ENCODE measurements around the gene CYP2R1.
A peak's percentile ranks its signal among the peaks of the same experiment; 100 is the strongest.

CYP2R1 gene

GRCh38 chr11:14906993-14907392, 15.0 kb upstream of the CYP2R1 start:
- no peak overlapping the region for H3K9ac ChIP-seq (ENCODE audit: low read length)
- no peaks in the 10 kb centered on the region for H3K9me3 ChIP-seq (ENCODE audit: control insufficient read depth, low read depth, low read length)
- peaks cover 3% of the 10 kb centered on the region for H3K4me1 ChIP-seq (ENCODE audit: control insufficient read depth, low read depth, low read length)
- H3K4me3 ChIP-seq (ENCODE audit: low read length), result no peak overlapping the region
- H3K27me3 ChIP-seq (ENCODE audit: control insufficient read depth, insufficient read depth, low read length), result no peaks in the 10 kb centered on the region
- no peak overlapping the region for H3K27ac ChIP-seq (ENCODE audit: low read length)
- H3K36me3 ChIP-seq (ENCODE audit: control insufficient read depth, low read depth, low read length), result no peaks in the 10 kb centered on the region

GRCh38 chr11:14906578-14906977, 14.5 kb upstream of the CYP2R1 start:
- no peak overlapping the region for H3K4me3 ChIP-seq (ENCODE audit: low read length)
- no peaks in the 10 kb centered on the region for H3K36me3 ChIP-seq (ENCODE audit: control insufficient read depth, low read depth, low read length)
- peaks cover 3% of the 10 kb centered on the region for H3K4me1 ChIP-seq (ENCODE audit: control insufficient read depth, low read depth, low read length)
- no peaks in the 10 kb centered on the region for H3K27me3 ChIP-seq (ENCODE audit: control insufficient read depth, insufficient read depth, low read length)
- H3K27ac ChIP-seq (ENCODE audit: low read length), result no peak overlapping the region
- no peak overlapping the region for H3K9ac ChIP-seq (ENCODE audit: low read length)
- H3K9me3 ChIP-seq (ENCODE audit: control insufficient read depth, low read depth, low read length), result no peaks in the 10 kb centered on the region

GRCh38 chr11:14905104-14906033, 13.3 kb upstream of the CYP2R1 start:
- Histone ChIP-seq H3K9me3 (ENCODE audit: control insufficient read depth, low read depth, low read length) (no peaks in the 10 kb centered on the region), H3K36me3 (ENCODE audit: control insufficient read depth, low read depth, low read length) (no peaks in the 10 kb centered on the region), H3K4me3 (ENCODE audit: low read length) (no peak overlapping the region), H3K4me1 (ENCODE audit: control insufficient read depth, low read depth, low read length) (peaks cover 3% of the 10 kb centered on the region), H3K9ac (ENCODE audit: low read length) (no peak overlapping the region), H3K27ac (ENCODE audit: low read length) (no peak overlapping the region), H3K27me3 (ENCODE audit: control insufficient read depth, insufficient read depth, low read length) (no peaks in the 10 kb centered on the region)

GRCh38 chr11:14904745-14905103, 12.7 kb upstream of the CYP2R1 start:
- H3K36me3 ChIP-seq (ENCODE audit: control insufficient read depth, low read depth, low read length), result no peaks in the 10 kb centered on the region
- H3K9me3 ChIP-seq (ENCODE audit: control insufficient read depth, low read depth, low read length), result no peaks in the 10 kb centered on the region
- H3K27me3 ChIP-seq (ENCODE audit: control insufficient read depth, insufficient read depth, low read length), result no peaks in the 10 kb centered on the region
- H3K4me1 ChIP-seq (ENCODE audit: control insufficient read depth, low read depth, low read length), result peaks cover 3% of the 10 kb centered on the region
- no peak overlapping the region for H3K9ac ChIP-seq (ENCODE audit: low read length)
- H3K4me3 ChIP-seq (ENCODE audit: low read length), result no peak overlapping the region
- H3K27ac ChIP-seq (ENCODE audit: low read length), result no peak overlapping the region

- Histone ChIP-seq H3K4me3 (ENCODE audit: low read length) (no peak overlapping the region), H3K9me3 (ENCODE audit: control insufficient read depth, low read depth, low read length) (no peaks in the 10 kb centered on the region), H3K36me3 (ENCODE audit: control insufficient read depth, low read depth, low read length) (no peaks in the 10 kb centered on the region), H3K4me1 (ENCODE audit: control insufficient read depth, low read depth, low read length) (no peaks in the 10 kb centered on the region), H3K27me3 (ENCODE audit: control insufficient read depth, insufficient read depth, low read length) (no peaks in the 10 kb centered on the region), H3K27ac (ENCODE audit: low read length) (no peak overlapping the region), H3K9ac (ENCODE audit: low read length) (no peak overlapping the region)
Measured at GRCh38 chr11:14902650-14903350, 10.8 kb upstream of the CYP2R1 start.

GRCh38 chr11:14898906-14899305, 6.9 kb upstream of the CYP2R1 start:
- no peak overlapping the region for H3K9ac ChIP-seq (ENCODE audit: low read length)
- H3K36me3 ChIP-seq (ENCODE audit: control insufficient read depth, low read depth, low read length), result no peaks in the 10 kb centered on the region
- peaks cover under 1% of the 10 kb centered on the region for H3K27me3 ChIP-seq (ENCODE audit: control insufficient read depth, insufficient read depth, low read length)
- no peak overlapping the region for H3K27ac ChIP-seq (ENCODE audit: low read length)
- no peaks in the 10 kb centered on the region for H3K4me1 ChIP-seq (ENCODE audit: control insufficient read depth, low read depth, low read length)
- H3K9me3 ChIP-seq (ENCODE audit: control insufficient read depth, low read depth, low read length), result no peaks in the 10 kb centered on the region
- H3K4me3 ChIP-seq (ENCODE audit: low read length), result no peak overlapping the region

GRCh38 chr11:14898355-14898754, 6.3 kb upstream of the CYP2R1 start:
- Histone ChIP-seq H3K27me3 (ENCODE audit: control insufficient read depth, insufficient read depth, low read length) (peaks cover 6% of the 10 kb centered on the region), H3K9ac (ENCODE audit: low read length) (no peak overlapping the region), H3K27ac (ENCODE audit: low read length) (no peak overlapping the region), H3K4me3 (ENCODE audit: low read length) (no peak overlapping the region), H3K36me3 (ENCODE audit: control insufficient read depth, low read depth, low read length) (no peaks in the 10 kb centered on the region), H3K9me3 (ENCODE audit: control insufficient read depth, low read depth, low read length) (no peaks in the 10 kb centered on the region), H3K4me1 (ENCODE audit: control insufficient read depth, low read depth, low read length) (no peaks in the 10 kb centered on the region)

- Histone ChIP-seq H3K27ac (ENCODE audit: low read length) (no peak overlapping the region), H3K4me3 (ENCODE audit: low read length) (no peak overlapping the region), H3K9me3 (ENCODE audit: control insufficient read depth, low read depth, low read length) (no peaks in the 10 kb centered on the region), H3K27me3 (ENCODE audit: control insufficient read depth, insufficient read depth, low read length) (peaks cover 28% of the 10 kb centered on the region), H3K4me1 (ENCODE audit: control insufficient read depth, low read depth, low read length) (no peaks in the 10 kb centered on the region), H3K36me3 (ENCODE audit: control insufficient read depth, low read depth, low read length) (no peaks in the 10 kb centered on the region), H3K9ac (ENCODE audit: low read length) (no peak overlapping the region)
Measured at GRCh38 chr11:14894657-14895598, 2.9 kb upstream of the CYP2R1 start.

GRCh38 chr11:14892577-14892976, 546 bp upstream of the CYP2R1 start:
- peak overlapping the region; percentile 69 for H3K4me3 ChIP-seq (ENCODE audit: low read length)
- H3K4me1 ChIP-seq (ENCODE audit: control insufficient read depth, low read depth, low read length), result no peaks in the 10 kb centered on the region
- no peak overlapping the region for H3K27ac ChIP-seq (ENCODE audit: low read length)
- H3K9ac ChIP-seq (ENCODE audit: low read length), result no peak overlapping the region
- peaks cover 28% of the 10 kb centered on the region for H3K27me3 ChIP-seq (ENCODE audit: control insufficient read depth, insufficient read depth, low read length)
- no peaks in the 10 kb centered on the region for H3K36me3 ChIP-seq (ENCODE audit: control insufficient read depth, low read depth, low read length)
- H3K9me3 ChIP-seq (ENCODE audit: control insufficient read depth, low read depth, low read length), result no peaks in the 10 kb centered on the region

- Histone ChIP-seq H3K4me3 (ENCODE audit: low read length) (peak overlapping the region; percentile 69), H3K9me3 (ENCODE audit: control insufficient read depth, low read depth, low read length) (no peaks in the 10 kb centered on the region), H3K4me1 (ENCODE audit: control insufficient read depth, low read depth, low read length) (no peaks in the 10 kb centered on the region), H3K27ac (ENCODE audit: low read length) (no peak overlapping the region), H3K9ac (ENCODE audit: low read length) (peak overlapping the region; percentile 40), H3K36me3 (ENCODE audit: control insufficient read depth, low read depth, low read length) (no peaks in the 10 kb centered on the region), H3K27me3 (ENCODE audit: control insufficient read depth, insufficient read depth, low read length) (peaks cover 28% of the 10 kb centered on the region)
Measured at GRCh38 chr11:14891143-14892035, 642 bp downstream of the CYP2R1 start.

Measured in iPS-18a (cell line).